GM19324 (cell line): Measurements from ENCODE around the gene ZNF253.
"Not testable (repeated sequence)": the region's sequence is repeated elsewhere in the genome, so short reads cannot be mapped to it uniquely, and the experiment has no call there.

Source experiments
- ATAC-seq: cut with Tn5 transposase; IDR thresholded peaks from one replicate; pipeline ENCODE4 v1.9.1; 2021; ENCODE audit warnings: mild to moderate bottlenecking, moderate library complexity; ENCODE audit not compliant: unreplicated experiment, low FRiP score

ZNF253 gene

DNA sequence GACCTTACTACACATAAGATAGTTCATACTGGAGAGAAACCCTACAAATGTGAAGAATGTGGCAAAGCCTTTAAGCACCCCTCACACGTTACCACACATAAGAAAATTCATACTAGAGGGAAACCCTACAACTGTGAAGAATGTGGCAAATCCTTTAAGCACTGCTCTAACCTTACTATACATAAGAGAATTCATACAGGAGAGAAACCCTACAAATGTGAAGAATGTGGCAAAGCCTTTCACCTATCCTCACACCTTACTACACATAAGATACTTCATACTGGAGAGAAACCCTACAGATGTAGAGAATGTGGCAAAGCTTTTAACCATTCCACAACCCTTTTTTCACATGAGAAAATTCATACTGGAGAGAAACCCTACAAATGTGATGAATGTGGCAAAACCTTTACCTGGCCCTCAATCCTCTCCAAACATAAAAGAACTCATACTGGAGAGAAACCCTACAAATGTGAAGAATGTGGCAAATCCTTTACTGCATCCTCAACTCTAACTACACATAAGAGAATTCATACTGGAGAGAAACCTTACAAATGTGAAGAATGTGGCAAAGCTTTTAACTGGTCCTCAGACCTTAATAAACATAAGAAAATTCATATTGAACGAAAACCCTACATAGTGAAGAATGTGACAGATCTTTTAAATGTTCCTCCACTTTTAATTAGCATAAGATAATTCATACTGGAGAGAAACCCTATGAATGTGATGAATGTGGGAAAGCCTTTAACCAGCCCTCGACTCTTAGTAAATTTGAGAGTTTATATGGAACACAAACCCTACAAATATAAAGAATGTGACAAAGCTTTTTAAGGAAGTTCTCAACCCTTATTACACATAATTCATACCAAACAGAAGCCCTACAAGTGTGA, 26.6 kb downstream of the ZNF253 start:
- ATAC-seq = not testable (repeated sequence)

DNA sequence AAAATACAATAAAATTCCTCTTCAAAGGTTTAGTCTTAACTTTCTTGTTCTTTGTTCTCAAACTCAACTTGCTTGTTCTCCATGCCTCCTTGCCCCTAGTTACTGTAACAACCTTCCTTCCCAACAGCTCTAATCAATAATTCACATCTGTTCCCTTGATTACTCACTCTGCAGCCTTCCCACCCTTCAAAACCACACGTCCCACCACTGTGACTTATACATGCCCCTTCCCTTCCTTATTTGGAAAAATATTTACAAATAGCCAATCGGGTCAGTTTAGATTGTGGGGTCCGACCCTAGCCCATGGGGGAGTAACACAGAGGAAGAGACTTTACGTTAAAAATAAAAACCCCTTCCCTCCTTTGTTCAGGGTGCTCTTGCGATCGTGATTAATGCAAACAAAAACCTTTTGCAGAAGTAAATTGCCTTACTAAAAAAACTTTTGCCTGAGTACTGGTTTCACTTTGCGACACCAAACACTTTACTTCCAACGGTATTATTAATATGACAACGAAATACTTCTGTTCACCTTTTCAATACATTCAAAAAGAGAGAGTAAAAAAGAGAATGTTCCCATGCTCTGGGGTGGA, 34.6 kb downstream of the ZNF253 start:
- ATAC-seq = no peak

DNA sequence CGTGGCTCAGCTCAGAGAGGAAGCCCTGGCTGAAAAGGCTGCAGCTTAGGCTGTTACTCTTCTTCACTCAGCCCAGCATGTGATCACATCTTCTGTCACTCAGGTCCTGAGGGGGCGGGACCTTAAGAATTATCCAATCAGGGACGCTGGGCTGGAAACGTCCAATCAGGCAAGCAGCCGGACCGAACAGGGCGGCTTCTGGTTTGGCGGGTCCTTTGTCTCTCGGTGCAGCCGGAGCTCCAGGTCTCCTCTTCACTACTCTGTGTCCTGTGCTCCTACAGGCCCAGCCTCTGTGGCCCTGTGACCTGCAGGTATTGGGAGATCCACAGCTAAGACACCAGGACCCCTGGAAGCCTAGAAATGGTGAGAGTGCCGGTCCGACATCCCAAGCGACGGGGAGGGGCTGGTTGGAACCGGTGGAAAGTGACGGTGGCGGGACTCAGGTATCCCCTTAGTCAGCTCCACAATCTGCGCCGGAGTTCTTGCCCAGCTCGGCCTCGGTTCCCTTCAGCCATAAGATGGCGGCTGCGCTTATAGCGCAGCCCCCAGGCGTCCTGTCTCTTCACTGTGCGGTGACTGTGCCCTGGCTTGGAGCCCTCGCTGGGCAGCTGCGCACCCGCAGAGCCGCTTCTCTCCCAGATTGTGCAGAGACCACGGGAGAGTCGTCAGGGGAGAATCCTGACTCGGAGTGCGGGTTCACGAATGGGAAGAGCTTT, 35.2 kb downstream of the ZNF253 start, which contains the start of gene ZNF93:
Gene ZNF93, plus strand, starts transcription at position 218 of the 716 bp plus-strand sequence. Its CDS starts 143 bp downstream, at position 361.
- ATAC-seq = peak; percentile 70

DNA sequence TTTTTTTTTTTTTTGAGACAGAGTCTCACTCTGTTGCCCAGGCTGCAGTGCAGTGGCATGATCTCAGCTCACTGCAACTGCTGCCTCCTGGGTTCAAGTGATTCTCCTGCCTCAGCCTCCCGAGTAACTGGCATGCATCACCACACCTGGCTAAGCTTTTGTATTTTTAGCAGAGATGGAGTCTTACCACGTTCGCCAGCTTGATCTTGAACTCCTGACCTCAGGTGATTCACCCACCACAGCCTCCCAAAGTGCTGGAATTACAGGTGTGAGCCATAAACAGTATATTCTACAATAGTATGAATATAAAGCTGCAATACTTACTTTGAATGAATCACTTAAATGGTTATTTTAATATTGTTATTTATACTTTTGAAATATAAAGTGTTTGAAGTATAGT, 41.9 kb downstream of the ZNF253 start:
- ATAC-seq = not testable (repeated sequence)

DNA sequence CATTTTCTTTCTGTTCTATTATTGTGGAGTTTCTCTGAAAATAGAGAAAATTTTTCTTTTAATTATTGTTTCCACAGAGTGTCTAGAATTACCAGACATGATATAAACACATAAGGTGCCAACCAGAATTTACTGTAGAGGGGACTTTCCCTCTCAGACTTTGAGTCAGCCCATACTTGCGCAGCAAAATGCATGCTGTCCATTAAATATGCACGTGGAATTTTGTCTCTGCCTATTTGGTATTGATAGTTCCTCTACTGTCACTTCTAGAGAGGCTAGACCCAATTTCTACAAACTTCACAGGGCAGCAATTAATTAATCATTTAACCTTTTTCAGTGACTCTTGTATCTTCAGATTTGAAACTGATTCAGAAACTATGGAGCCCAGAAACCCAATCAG, 44.0 kb downstream of the ZNF253 start:
- ATAC-seq = no peak

DNA sequence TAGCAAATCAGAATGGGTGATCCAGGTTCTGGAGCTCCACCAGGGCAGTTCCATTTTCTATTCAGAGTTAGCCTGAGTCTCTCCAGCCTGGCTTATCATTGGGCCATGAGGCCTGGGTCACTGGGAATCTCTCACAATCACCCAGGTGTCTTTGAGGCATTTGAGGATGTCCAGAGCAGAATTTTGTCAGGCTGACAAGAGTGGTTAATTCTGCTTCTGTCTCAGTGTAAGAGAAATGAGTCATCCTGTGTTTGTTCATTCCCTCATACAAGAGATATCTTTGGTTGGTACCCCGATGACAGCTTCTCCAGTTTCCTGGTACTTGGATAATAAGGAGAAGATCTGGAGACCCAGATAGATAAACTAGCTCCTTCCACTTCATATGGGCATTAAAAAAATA, 45.5 kb downstream of the ZNF253 start:
- ATAC-seq = no peak

DNA sequence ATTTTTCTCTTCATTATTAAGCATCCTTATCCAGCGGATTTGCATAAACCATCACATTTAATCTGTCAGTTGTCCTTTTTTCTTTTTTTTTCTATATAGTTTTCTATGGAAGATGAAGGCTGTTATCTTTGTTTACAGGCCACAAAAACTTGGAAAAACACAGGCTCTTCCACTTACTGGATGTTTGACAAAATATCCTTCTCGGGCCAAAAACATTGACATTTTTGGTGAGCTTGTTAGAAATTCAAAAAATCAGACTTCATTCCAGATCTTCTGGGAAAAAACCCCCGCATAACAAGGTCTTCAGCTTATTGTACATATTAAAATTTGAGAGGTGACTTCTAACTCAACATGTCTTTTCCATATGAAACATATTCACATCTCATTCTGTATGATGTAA, 48.9 kb downstream of the ZNF253 start:
- ATAC-seq = no peak

DNA sequence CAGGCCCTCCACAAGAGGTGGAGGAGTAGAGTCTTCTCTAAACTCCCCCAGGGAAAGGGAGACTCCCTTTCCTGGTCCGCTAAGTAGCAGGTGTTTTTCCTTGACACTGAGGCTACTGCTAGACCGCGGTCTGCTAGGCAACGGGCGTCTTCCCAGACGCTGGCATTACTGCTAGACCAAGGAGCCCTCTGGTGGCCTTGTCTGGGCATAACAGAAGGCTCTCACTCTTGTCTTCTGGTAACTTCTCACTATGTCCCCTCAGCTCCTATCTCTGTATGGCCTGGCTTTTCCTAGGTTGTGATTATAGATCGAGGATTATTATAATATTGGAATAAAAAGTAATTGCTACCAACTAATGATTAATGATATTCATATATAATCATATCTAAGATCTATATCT, 64.7 kb downstream of the ZNF253 start:
- ATAC-seq = not testable (repeated sequence)

DNA sequence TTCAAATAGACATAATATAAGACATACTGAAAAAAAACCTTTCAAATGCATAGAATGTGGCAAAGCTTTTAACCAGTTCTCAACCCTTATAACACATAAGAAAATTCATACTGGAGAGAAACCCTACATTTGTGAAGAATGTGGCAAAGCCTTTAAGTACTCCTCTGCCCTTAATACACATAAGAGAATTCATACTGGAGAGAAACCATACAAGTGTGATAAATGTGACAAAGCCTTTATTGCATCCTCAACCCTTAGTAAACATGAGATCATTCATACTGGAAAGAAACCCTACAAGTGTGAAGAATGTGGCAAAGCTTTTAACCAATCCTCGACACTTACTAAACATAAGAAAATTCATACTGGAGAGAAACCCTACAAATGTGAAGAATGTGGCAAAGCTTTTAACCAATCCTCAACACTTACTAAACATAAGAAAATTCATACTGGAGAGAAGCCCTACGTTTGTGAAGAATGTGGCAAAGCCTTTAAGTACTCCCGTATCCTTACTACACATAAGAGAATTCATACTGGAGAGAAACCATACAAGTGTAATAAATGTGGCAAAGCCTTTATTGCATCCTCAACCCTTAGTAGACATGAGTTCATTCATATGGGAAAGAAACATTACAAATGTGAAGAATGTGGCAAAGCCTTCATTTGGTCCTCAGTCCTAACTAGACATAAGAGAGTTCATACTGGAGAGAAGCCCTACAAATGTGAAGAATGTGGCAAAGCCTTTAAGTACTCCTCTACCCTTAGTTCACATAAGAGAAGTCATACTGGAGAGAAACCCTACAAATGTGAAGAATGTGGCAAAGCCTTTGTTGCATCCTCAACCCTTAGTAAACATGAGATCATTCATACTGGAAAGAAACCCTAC, 68.0 kb downstream of the ZNF253 start:
- not testable (repeated sequence) for ATAC-seq

DNA sequence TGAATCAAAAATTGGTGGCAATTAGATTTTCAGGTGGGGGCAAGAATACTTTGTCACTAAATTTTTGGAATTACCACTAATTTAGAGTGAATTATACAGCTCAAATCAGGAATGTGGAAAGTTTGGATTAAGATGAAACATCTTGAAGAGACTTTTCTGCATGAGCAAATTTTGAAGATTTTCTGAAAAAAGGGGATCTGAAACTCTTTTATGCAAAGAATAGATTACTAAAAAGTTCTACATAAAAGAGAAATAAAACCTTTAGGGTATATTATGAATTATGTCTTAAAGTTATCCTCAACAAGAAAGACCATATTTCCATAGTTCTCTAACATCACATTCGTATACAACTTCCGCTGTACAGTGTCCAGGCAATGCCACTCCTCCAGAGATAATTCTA, 71.7 kb downstream of the ZNF253 start:
- no peak for ATAC-seq

DNA sequence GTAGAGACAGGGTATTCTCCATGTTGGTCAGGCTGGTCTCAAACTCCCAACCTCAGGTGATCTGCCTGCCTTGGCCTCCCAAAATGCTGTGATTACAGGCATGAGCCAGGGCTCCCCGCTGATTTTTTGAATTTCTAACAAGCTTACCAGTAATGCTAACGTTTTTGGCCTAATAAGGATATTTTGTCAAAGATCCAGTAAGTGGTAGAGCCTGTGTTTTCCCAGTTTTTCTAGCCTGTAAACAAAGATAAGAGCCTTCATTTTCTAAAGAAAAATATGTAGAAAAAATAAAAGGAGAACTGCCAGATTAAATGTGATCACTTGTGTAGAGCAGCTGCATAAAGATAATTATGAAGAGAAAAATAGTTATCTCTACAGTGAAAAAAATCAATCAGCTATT, 72.8 kb downstream of the ZNF253 start:
- no peak for ATAC-seq

DNA sequence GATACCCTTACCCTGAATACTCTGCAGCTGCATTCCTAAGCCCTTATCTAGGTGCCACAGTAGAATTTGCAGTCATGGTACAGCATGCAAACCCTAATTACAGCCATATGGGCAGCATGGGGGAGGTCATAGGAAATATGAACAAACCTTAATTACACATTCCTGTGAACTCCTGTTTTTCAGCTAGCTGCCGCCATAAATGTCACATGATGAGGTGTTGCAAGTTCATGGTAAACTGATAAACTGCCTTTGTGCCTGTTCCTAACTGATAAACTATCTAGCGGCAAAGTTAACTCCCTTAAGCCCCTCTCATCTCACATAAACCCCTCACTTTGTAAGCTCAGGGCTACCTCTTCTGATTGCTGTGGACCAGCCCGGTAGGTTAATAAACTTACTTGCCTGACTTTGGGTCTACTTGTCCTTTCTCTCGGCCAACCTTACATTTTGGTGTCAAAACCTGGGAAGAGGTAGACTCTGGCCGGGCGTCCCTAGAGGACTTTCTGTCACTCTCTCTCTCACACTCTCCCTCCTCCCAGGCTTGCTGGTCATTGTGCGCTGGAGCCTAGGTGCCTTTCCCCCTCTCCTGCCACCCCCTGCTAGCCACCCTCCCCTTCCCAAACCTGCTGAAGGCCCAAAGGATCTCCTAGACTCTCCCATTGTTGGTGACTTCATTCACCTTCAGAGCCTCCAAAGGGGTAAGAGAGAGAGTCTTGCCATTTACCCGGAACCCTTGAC, 78.3 kb downstream of the ZNF253 start:
- no peak for ATAC-seq
